Vagina (tissue), 2 donors: Measurements from ENCODE around the gene TRIM24. TPM values are rescaled to one million over a fixed set of nuclear protein-coding genes. Genes with fewer than 3 reads are reported as not detected.

Experiments used
- DNase-seq, 2 donors: peaks; one replicate each; pipeline ENCODE4 v3.0.0-alpha.2; 2017; ENCODE audit errors: extremely low spot score in 2 of 2
- H3K27ac ChIP-seq: fragments of 200-600 bp; sonication (generic); one replicate; pipeline ENCODE4 v1.5.1; 2019
- H3K27me3 ChIP-seq: fragments of 200-600 bp; sonication (generic); one replicate; pipeline ENCODE4 v1.5.1; 2019
- H3K36me3 ChIP-seq, 2 donors: fragments of 200-600 bp; sonication (generic); one replicate each; pipeline ENCODE4 v1.5.1; 2017 to 2019
- H3K4me1 ChIP-seq: fragments of 200-600 bp; sonication (generic); one replicate; pipeline ENCODE4 v1.5.1; 2019
- H3K4me3 ChIP-seq, 2 donors: fragments of 200-600 bp; sonication (generic); 1 replicate in 1 of 2; 2 replicates in 1 of 2; pipeline ENCODE4 v1.5.1; 2016 to 2019
- H3K9me3 ChIP-seq: fragments of 200-600 bp; sonication (generic); one replicate; pipeline ENCODE4 v1.5.1; 2019
- CTCF ChIP-seq, 3 experiments: fragments of 450-650 bp in 2 of 3; fragments of 200-600 bp in 1 of 3; sonication (generic) in 1 of 3; IDR thresholded peaks; one replicate each; pipeline ENCODE4 v1.5.1; 2017 to 2019; ENCODE audit warnings: antibody characterized with exemption in 3 of 3, mild to moderate bottlenecking in 2 of 3, moderate library complexity in 2 of 3
- POLR2A ChIP-seq, 2 donors: fragments of 450-650 bp; IDR thresholded peaks; one replicate each; pipeline ENCODE4 v1.6.1; 2017; ENCODE audit warnings: antibody characterized with exemption in 2 of 2, mild to moderate bottlenecking in 2 of 2, moderate library complexity in 2 of 2
- POLR2AphosphoS5 ChIP-seq, 2 donors: sonication (generic); formaldehyde crosslinking; IDR thresholded peaks; one replicate each; pipeline ENCODE4 v1.9.0; 2017; ENCODE audit warnings: antibody characterized with exemption in 2 of 2, mild to moderate bottlenecking in 2 of 2, low read depth in 1 of 2; ENCODE audit not compliant: insufficient read depth in 1 of 2
- intact Hi-C: fragments of 100-400 bp; cut with DNase I; formaldehyde crosslinking; loops from one replicate; pipeline ENCODE4 v1.15.1; 2023
- total RNA-seq: library from RNA; depleted of rRNA; stranded (reverse); fragments of >200 nt; gene quantifications from one replicate; pipeline ENCODE4 v1.2.3, GENCODE V29; 2016

TRIM24 gene
- total RNA-seq, 1 donor from 2014 or later: 12.5 TPM

DNA sequence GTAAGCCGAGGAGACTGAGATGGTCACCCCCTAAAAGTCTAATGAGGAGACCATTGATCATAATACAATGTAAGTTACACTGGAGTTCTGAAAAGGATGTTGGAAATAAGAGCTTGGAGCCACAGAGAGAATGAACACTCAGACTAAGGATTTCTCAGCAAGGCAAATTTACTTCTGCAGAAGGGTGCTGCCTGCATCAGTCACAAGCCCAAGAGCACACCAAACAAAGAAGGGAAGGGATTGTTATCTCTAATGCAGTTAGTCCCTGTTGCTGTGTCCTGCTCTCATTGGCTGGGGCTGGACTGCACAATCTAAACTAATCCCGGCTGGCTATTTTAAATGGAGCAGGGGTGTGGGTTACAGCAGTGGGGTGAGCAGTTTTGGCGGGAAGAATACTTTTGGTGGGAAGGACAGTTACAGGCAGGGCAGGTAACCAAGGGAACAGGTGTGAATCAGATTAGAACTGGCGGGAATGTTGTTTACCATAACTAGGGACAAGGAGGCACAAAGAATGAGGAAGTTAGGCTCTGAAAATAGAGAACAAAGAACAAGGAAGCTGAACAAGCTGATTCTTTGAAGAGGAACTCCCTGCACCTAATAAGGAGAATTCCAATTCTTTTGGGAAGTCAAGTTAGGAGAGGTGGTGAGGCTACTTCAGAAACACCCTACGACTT lies 30.3 kb upstream of the TRIM24 start:
- Histone ChIP-seq H3K4me1 (no peaks in the 10 kb centered on the region), H3K27ac (no peak overlapping the region), H3K36me3 (no peaks in the 10 kb centered on the region), H3K27me3 (no peaks in the 10 kb centered on the region), H3K9me3 (peaks cover 20% of the 10 kb centered on the region), H3K4me3 (no peak overlapping the region)
- no peak for DNase-seq
- intact Hi-C loops: no loop called here
- no peak for TF ChIP-seq POLR2AphosphoS5 (IDR thresholded peaks at IDR 0.05; ENCODE audit: insufficient read depth in 1 of 2, low read depth in 1 of 2)

DNA sequence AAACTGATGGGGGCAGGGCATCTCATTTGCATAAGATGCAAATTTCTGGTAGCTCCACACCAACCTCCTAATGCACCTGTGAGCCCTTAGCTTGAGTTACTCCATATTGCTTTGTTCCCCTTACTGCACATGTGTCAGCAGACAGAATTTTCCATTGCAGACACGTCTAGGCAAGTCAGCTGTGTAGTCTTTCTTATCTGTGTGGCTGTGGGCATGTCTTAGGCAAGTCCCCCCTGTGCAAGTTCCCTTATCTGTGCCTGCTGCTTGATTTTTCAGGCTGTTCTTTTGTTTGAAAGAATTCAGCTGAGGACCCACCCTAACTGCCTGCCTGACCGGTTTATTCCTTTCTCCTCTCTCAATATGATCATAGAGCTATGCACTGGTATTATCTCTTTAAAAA lies 28.5 kb upstream of the TRIM24 start:
- H3K36me3 ChIP-seq: no peaks in the 10 kb centered on the region
- intact Hi-C loops: no loop called here
- no peaks in the 10 kb centered on the region for H3K27me3 ChIP-seq
- no peaks in the 10 kb centered on the region for H3K4me1 ChIP-seq
- no peak overlapping the region for H3K4me3 ChIP-seq
- no peak for TF ChIP-seq POLR2A (IDR thresholded peaks at IDR 0.05)
- TF ChIP-seq CTCF (IDR thresholded peaks at IDR 0.05): no peak
- no peak overlapping the region for H3K27ac ChIP-seq
- no peak for DNase-seq
- peaks cover 20% of the 10 kb centered on the region for H3K9me3 ChIP-seq

DNA sequence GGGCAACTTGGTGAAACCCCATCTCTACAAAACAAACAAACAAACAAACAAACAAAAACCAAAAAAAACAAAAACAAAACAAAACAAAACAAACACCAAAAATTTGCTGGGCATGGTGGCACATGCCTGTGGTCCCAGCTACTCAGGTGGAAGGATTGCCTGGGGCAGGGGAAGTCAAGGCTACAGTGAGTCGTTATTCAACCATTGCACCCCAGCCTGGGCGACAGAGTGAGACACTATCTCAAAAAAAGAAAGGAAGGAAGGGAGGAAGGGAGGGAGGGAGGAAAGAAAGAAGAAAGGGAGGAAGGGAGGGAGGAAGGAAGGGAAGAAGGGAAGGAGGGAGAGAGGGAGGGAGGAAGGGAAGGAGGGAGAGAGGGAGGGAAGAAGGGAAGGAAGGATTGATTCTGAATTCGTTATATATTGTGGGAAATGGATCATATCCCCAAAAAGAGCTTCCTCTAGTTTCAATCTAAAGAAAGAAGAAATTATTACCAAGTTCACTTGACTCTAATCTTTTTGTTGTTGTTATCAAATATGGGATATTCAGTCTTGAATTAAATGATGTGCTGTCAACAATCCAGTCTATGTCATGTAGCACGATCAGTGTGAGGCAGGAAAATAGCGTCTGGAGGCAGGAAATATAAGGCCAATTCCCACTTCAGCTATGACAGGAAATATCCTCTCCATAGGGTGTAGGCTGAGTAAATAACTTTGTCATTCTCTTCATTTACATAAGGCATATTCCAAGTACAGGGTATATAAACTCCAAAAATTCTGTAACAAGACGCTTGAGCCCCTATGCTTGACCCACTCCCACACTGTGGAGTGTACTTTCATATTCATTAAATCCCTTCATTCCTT lies 26.2 kb upstream of the TRIM24 start:
- intact Hi-C loops: no loop called here
- H3K4me1 ChIP-seq: no peaks in the 10 kb centered on the region
- no peak overlapping the region for H3K27ac ChIP-seq
- H3K36me3 ChIP-seq: no peaks in the 10 kb centered on the region
- H3K4me3 ChIP-seq: no peak overlapping the region
- no peaks in the 10 kb centered on the region for H3K27me3 ChIP-seq
- DNase-seq: no peak
- TF ChIP-seq POLR2AphosphoS5 (IDR thresholded peaks at IDR 0.05; ENCODE audit: insufficient read depth in 1 of 2, low read depth in 1 of 2) (no peak), POLR2A (IDR thresholded peaks at IDR 0.05) (no peak), CTCF (IDR thresholded peaks at IDR 0.05) (no peak)
- peaks cover 13% of the 10 kb centered on the region for H3K9me3 ChIP-seq

- no peak for TF ChIP-seq POLR2A (IDR thresholded peaks at IDR 0.05)
- peaks cover 7% of the 10 kb centered on the region for H3K9me3 ChIP-seq
- H3K27ac ChIP-seq: no peak overlapping the region
- no peaks in the 10 kb centered on the region for H3K27me3 ChIP-seq
- H3K36me3 ChIP-seq: no peaks in the 10 kb centered on the region
- DNase-seq: no peak
- H3K4me3 ChIP-seq: no peak overlapping the region
- H3K4me1 ChIP-seq: no peaks in the 10 kb centered on the region
- intact Hi-C loops: no loop called here
These were observed 25.5 kb upstream of the TRIM24 start for GRCh38 chr7:138434597-138435019.

DNA sequence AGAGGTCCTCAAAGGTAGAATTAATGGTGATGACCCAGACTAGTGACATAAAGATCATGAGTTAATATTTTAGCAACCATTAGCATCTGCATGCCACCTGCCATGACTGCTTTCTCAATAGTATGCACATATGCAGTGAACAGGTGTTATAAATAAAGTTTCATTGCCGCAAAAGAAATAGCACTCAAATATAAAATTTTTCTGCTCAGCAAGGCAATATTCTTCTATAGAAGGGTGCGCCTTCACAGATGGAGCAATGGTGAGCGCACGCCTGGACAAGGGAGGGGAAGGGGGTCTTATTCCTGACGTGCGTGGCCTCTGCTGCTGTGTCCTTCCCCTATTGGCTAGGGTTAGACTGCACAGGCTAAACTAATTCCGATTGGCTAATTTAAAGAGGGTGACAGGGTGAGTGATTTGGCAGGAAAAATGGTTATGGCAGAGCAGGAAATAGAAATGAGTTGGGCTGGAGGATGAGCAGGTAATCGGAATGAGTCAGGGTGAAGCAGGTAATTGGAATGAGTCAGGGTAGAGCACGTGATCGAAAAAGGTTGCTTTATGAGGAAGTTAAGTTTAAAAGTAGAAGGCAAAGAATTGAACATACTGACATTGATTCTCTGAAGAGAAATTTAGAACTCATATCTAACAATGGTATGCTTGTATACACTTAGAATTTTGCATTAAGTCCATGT lies 24.7 kb upstream of the TRIM24 start:
- H3K4me1 ChIP-seq: no peaks in the 10 kb centered on the region
- H3K27me3 ChIP-seq: no peaks in the 10 kb centered on the region
- no peak for TF ChIP-seq POLR2A (IDR thresholded peaks at IDR 0.05)
- TF ChIP-seq POLR2AphosphoS5 (IDR thresholded peaks at IDR 0.05; ENCODE audit: insufficient read depth in 1 of 2, low read depth in 1 of 2): no peak
- no peak for TF ChIP-seq CTCF (IDR thresholded peaks at IDR 0.05)
- H3K4me3 ChIP-seq: no peak overlapping the region
- no peaks in the 10 kb centered on the region for H3K9me3 ChIP-seq
- no peak overlapping the region for H3K27ac ChIP-seq
- H3K36me3 ChIP-seq: no peaks in the 10 kb centered on the region
- DNase-seq: no peak
- intact Hi-C loops: no loop called here
